ACC112 (cell line): ENCODE data around the gene PTPRG.
"Not testable (repeated sequence)": the region's sequence is repeated elsewhere in the genome, so short reads cannot be mapped to it uniquely, and the experiment has no call there.

ENCODE experiments used
- H2AFZ ChIP-seq: fragments of 200-600 bp; sonication (generic); one replicate; pipeline ENCODE4 v1.6.0; 2017; ENCODE audit warnings: antibody characterized with exemption, low read length; ENCODE audit not compliant: unreplicated experiment
- H3K27ac ChIP-seq: fragments of 200-600 bp; sonication (generic); 2 replicates; pipeline ENCODE4 v1.5.1; 2014; ENCODE audit warnings: low read depth, mild to moderate bottlenecking, antibody characterized with exemption, low read length, moderate library complexity
- H3K27me3 ChIP-seq: fragments of 200-600 bp; sonication (generic); 2 replicates; pipeline ENCODE4 v1.6.1; 2014; ENCODE audit warnings: mild to moderate bottlenecking, antibody characterized with exemption, low read length, moderate library complexity, mixed read lengths; ENCODE audit not compliant: insufficient read depth
- H3K36me3 ChIP-seq: fragments of 200-600 bp; sonication (generic); 2 replicates; pipeline ENCODE4 v1.6.1; 2016; ENCODE audit warnings: mild to moderate bottlenecking, antibody characterized with exemption, low read length, moderate library complexity, mixed read lengths; ENCODE audit not compliant: insufficient read depth
- H3K4me1 ChIP-seq: fragments of 200-600 bp; sonication (generic); one replicate; pipeline ENCODE4 v1.6.1; 2016; ENCODE audit warnings: low read length, mixed read lengths; ENCODE audit not compliant: insufficient read depth, unreplicated experiment, control insufficient read depth
- H3K4me3 ChIP-seq: fragments of 200-600 bp; sonication (generic); 2 replicates; pipeline ENCODE4 v1.5.1; 2014; ENCODE audit warnings: mild to moderate bottlenecking, low read depth, low read length
- H3K79me2 ChIP-seq: fragments of 200-600 bp; sonication (generic); one replicate; pipeline ENCODE4 v1.6.0; 2016; ENCODE audit warnings: low read length; ENCODE audit not compliant: control insufficient read depth, unreplicated experiment, insufficient read depth

PTPRG gene

DNA sequence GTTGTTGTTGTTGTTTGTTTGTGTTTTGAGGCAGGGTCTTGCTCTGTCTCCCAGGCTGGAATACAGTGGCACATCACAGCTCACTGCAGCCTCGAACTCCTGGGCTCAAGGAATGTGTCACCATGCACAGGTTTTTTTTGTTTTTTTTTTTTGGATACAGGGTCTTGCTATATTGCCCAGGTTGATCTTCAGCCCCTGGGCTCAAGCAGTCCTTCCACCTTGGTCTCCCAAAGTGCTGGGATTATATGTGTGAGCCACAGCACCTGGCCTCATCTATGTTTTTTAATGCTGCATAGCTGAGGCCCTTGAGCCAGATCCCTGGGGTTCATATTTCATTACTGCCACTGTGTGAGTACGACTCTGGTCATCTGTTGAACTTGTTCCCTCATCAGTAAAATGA, 459.3 kb downstream of the PTPRG start:
- H3K27ac ChIP-seq: no peak overlapping the region
- no peak overlapping the region for H3K4me3 ChIP-seq
- peaks cover 11% of the 10 kb centered on the region for H3K4me1 ChIP-seq
- H3K36me3 ChIP-seq: peaks cover 12% of the 10 kb centered on the region; the same call in 1 of the 2 replicates
- no peaks in the 10 kb centered on the region for H3K27me3 ChIP-seq
- H3K79me2 ChIP-seq: no peaks in the 10 kb centered on the region
- no peak overlapping the region for H2AFZ ChIP-seq

- H3K79me2 ChIP-seq: no peaks in the 10 kb centered on the region
- H3K36me3 ChIP-seq: peaks cover 10% of the 10 kb centered on the region; the same call in 1 of the 2 replicates
- no peak overlapping the region for H3K27ac ChIP-seq
- peaks cover 11% of the 10 kb centered on the region for H3K4me1 ChIP-seq
- no peak overlapping the region for H3K4me3 ChIP-seq
- no peaks in the 10 kb centered on the region for H3K27me3 ChIP-seq
- no peak overlapping the region for H2AFZ ChIP-seq
Observed at GRCh38 chr3:62022312-62022711, 460.9 kb downstream of the PTPRG start.

DNA sequence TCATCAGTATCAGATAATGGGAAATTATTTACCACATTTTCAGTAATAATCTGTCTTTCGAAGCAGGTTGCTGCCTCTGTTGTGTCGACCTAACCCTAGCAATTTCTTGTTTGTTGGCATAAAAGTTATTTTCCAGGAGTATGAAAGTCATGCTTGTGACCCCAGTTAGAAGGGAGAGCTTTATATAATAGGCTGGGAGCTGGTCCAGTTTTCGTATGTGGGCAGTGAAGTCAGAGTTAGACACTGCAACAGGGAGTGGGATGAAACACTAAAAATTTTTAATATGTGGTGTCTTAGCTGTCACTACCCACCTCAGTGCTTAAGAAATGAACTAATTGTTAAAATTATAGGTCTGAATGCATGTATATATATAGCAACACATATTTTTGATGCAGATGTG, 463.5 kb downstream of the PTPRG start:
- no peak overlapping the region for H3K27ac ChIP-seq
- no peak overlapping the region for H2AFZ ChIP-seq
- peaks cover 7% of the 10 kb centered on the region for H3K4me1 ChIP-seq
- no peaks in the 10 kb centered on the region for H3K36me3 ChIP-seq
- no peaks in the 10 kb centered on the region for H3K79me2 ChIP-seq
- H3K27me3 ChIP-seq: no peaks in the 10 kb centered on the region
- H3K4me3 ChIP-seq: no peak overlapping the region

GRCh38 chr3:62025913-62026312, 464.5 kb downstream of the PTPRG start:
- H3K27ac ChIP-seq: no peak overlapping the region
- no peak overlapping the region for H2AFZ ChIP-seq
- no peak overlapping the region for H3K4me3 ChIP-seq
- H3K79me2 ChIP-seq: no peaks in the 10 kb centered on the region
- H3K27me3 ChIP-seq: no peaks in the 10 kb centered on the region
- no peaks in the 10 kb centered on the region for H3K4me1 ChIP-seq
- no peaks in the 10 kb centered on the region for H3K36me3 ChIP-seq

GRCh38 chr3:62027241-62027640, 465.9 kb downstream of the PTPRG start:
- no peaks in the 10 kb centered on the region for H3K4me1 ChIP-seq
- no peaks in the 10 kb centered on the region for H3K79me2 ChIP-seq
- no peak overlapping the region for H3K27ac ChIP-seq
- no peaks in the 10 kb centered on the region for H3K36me3 ChIP-seq
- no peak overlapping the region for H2AFZ ChIP-seq
- H3K27me3 ChIP-seq: no peaks in the 10 kb centered on the region
- no peak overlapping the region for H3K4me3 ChIP-seq

DNA sequence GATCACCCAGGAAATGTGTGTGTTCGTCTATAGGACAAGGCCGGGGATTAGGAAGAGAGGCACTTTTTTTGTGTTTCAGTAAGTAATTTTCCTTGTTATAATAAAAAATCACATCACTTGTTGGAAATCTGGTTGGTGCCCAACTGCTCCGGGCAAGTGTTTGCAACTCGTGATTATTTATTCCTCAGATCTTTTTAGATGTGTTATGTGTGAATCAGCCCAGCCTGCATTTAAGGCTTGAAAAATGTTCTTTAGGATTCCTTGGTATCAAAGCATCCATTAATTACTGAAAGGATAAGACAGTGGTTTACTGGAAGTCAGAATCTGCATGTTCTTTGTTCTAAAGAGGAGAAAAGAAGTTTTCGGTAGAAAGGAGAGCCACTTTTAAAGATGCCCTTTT, 466.4 kb downstream of the PTPRG start:
- Histone ChIP-seq H3K4me1 (no peaks in the 10 kb centered on the region), H3K4me3 (no peak overlapping the region), H3K27me3 (no peaks in the 10 kb centered on the region), H2AFZ (no peak overlapping the region), H3K36me3 (no peaks in the 10 kb centered on the region), H3K27ac (no peak overlapping the region), H3K79me2 (no peaks in the 10 kb centered on the region)

DNA sequence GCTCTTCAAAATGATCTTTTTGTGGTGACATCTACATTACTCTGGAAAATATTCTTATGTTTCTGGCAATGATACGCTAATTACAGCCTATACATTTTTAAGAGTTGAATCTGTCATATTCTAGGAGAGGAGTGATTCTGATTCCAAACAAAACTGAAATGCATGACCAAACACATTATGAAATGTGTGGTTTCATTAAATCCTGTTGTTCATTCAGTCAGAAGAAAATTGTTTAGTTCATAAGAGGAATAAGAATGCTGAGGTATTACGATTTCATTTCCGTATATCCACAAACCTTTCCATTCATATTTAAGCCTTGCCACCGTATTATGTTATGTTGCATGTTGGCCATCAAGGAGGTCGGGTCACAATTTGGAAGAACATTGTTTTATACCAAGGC, 466.9 kb downstream of the PTPRG start:
- Histone ChIP-seq H2AFZ (no peak overlapping the region), H3K79me2 (no peaks in the 10 kb centered on the region), H3K4me3 (no peak overlapping the region), H3K4me1 (no peaks in the 10 kb centered on the region), H3K36me3 (no peaks in the 10 kb centered on the region), H3K27me3 (no peaks in the 10 kb centered on the region), H3K27ac (no peak overlapping the region)

GRCh38 chr3:62032738-62033137, 471.4 kb downstream of the PTPRG start:
- no peaks in the 10 kb centered on the region for H3K27me3 ChIP-seq
- no peaks in the 10 kb centered on the region for H3K4me1 ChIP-seq
- no peak overlapping the region for H3K4me3 ChIP-seq
- no peak overlapping the region for H2AFZ ChIP-seq
- no peak overlapping the region for H3K27ac ChIP-seq
- H3K36me3 ChIP-seq: no peaks in the 10 kb centered on the region
- H3K79me2 ChIP-seq: no peaks in the 10 kb centered on the region

DNA sequence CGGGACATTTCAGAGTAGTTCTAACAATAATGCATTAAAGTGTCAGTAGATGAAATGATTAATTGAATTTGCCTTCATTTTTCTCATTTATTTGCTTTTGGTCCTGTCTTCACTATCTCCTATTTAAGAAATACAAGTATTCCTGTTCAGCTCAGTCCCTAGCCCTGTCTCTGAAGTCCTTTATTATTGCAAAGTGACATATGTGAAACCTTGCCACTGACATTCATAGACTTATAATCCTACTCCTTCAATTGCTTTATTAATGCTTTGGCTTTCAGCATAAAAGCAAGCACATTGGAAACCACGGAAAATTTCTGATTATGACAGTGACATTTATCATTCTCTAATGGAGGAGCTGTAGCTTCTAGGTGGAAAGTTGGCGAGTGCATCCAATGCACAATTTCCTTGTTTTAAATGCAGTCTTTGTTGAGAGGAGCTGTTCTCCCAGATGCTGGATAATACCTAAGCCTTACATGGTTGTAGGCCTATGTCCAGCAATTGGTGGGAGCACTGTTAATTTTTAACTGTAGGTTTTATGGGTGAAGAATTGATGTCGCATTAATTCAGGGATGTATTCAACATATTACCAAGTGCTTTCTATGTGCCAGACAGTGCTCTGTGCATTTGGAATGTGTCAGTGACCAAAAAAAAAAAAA, 474.2 kb downstream of the PTPRG start:
- H3K79me2 ChIP-seq: no peaks in the 10 kb centered on the region
- no peaks in the 10 kb centered on the region for H3K27me3 ChIP-seq
- no peak overlapping the region for H2AFZ ChIP-seq
- H3K4me1 ChIP-seq: no peaks in the 10 kb centered on the region
- no peak overlapping the region for H3K4me3 ChIP-seq
- H3K27ac ChIP-seq: no peak overlapping the region
- no peaks in the 10 kb centered on the region for H3K36me3 ChIP-seq

DNA sequence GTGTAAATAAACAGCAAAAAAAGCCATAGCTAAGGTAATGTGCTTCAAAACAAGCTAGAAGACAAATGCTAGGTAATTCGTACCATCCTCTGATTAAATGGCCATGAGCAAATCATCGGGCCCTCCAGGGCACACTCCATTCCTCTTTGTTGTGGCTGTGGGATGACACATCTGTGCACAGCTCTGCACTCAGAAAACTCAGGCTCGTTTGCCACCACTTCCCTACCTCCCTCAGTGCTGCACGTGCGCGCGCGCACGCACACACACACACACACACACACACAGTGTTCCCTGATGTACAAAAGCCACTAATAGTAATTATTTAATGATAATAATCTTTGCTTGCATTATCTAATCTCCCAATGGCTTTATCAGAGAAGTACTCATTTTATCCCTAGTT, 475.4 kb downstream of the PTPRG start:
- H3K4me3 ChIP-seq: no peak overlapping the region
- H3K36me3 ChIP-seq: no peaks in the 10 kb centered on the region
- no peaks in the 10 kb centered on the region for H3K79me2 ChIP-seq
- no peak overlapping the region for H2AFZ ChIP-seq
- no peaks in the 10 kb centered on the region for H3K27me3 ChIP-seq
- H3K27ac ChIP-seq: no peak overlapping the region
- no peaks in the 10 kb centered on the region for H3K4me1 ChIP-seq

DNA sequence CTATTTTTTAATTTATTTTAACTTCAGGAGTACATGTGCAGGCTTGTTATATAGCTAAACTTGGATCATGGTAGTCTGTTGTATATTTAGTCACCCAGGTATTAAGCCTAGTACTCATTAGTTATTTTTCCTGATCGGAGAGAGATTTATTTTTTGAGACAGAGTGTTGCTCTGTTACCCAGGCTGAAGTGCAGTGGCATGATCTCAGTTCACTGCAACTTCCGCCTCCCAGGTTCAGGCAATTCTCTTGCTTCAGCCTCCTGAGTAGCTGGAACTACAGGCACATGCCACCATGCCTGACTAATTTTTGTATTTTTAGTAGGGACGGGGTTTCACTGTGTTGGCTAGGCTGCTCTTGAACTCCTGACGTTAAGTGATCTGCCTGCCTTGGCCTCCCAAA, 477.4 kb downstream of the PTPRG start:
- not testable (repeated sequence) for H3K27me3 ChIP-seq, H3K36me3 ChIP-seq, H2AFZ ChIP-seq, H3K27ac ChIP-seq, H3K4me1 ChIP-seq, H3K79me2 ChIP-seq, H3K4me3 ChIP-seq
